SU-DHL-6 (cell line): ENCODE measurements around the gene ZMYND10.

Experiments used
- EZH2phosphoT487 ChIP-seq: fragments of 200-600 bp; sonication (generic), shearing (Covaris generic); conservative IDR thresholded peaks from 2 replicates; pipeline ENCODE4 v1.6.1; 2018; ENCODE audit warnings: mild to moderate bottlenecking, antibody characterized with exemption, low read length, moderate library complexity, mixed read lengths
- TF ChIP-seq, protein P1 (sequence below): fragments of 200-600 bp; sonication (generic); IDR thresholded peaks from one replicate; pipeline ENCODE4 v1.5.1; 2017; ENCODE audit warnings: antibody characterized with exemption, mild to moderate bottlenecking, low read length, moderate library complexity; ENCODE audit not compliant: insufficient read depth, poor library complexity, severe bottlenecking

GRCh38 chr3:50338965-50339364 is 6.6 kb downstream of the ZMYND10 start:
- TF ChIP-seq, protein P1, sequence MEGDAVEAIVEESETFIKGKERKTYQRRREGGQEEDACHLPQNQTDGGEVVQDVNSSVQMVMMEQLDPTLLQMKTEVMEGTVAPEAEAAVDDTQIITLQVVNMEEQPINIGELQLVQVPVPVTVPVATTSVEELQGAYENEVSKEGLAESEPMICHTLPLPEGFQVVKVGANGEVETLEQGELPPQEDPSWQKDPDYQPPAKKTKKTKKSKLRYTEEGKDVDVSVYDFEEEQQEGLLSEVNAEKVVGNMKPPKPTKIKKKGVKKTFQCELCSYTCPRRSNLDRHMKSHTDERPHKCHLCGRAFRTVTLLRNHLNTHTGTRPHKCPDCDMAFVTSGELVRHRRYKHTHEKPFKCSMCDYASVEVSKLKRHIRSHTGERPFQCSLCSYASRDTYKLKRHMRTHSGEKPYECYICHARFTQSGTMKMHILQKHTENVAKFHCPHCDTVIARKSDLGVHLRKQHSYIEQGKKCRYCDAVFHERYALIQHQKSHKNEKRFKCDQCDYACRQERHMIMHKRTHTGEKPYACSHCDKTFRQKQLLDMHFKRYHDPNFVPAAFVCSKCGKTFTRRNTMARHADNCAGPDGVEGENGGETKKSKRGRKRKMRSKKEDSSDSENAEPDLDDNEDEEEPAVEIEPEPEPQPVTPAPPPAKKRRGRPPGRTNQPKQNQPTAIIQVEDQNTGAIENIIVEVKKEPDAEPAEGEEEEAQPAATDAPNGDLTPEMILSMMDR, result no peak
- TF ChIP-seq EZH2phosphoT487, result no peak
